HG03457 (cell line): Measurements from ENCODE around the gene QPCT.
"Not testable (repeated sequence)": the region's sequence is repeated elsewhere in the genome, so short reads cannot be mapped to it uniquely, and the experiment has no call there.

Source experiments
- ATAC-seq: cut with Tn5 transposase; IDR thresholded peaks from one replicate; pipeline ENCODE4 v1.9.1; 2021; ENCODE audit warnings: moderate number of reproducible peaks; ENCODE audit not compliant: unreplicated experiment

QPCT gene

DNA sequence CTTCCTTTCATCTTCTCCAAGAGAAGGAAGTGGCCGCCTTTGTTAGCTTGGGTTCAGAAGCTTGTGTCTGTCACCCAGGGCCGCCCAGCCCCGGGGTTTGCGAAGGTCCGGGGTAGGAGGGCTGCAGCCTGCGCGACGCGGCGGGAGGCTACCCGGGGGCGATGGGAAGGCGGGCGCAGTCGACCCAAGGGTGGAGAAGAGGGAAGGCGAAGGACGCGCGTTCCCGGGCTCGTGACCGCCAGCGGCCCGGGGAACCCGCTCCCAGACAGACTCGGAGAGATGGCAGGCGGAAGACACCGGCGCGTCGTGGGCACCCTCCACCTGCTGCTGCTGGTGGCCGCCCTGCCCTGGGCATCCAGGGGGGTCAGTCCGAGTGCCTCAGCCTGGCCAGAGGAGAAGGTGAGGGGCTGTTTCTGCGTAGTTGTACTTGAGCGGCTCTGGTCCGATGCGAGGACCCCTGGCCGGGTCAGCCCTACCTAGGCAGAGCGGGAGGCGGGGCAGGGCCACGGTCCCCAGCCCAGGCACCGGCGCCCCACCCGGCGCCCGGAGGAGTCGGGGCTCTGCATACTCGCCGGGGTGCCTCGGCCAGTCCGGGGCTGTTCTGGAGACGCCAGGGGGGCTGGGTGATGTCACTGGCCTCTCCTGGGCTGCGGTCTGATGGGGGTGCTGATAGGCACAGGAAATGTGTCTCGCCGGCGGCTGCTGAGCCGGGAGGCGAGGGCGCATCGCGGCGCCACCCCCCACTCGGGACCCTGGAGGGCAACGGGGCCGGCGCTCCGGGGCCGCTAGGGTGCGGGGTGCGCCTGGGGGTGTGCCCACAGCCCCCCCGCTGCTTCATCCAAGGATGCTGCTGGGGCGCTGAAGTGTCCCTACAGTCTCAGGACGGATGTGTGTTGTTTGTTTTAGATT lies at the start of gene QPCT:
Gene QPCT (plus strand): TSS at position 178 of the 909 bp plus-strand sequence. CDS start 102 bp downstream, at position 280.
- ATAC-seq = no peak

DNA sequence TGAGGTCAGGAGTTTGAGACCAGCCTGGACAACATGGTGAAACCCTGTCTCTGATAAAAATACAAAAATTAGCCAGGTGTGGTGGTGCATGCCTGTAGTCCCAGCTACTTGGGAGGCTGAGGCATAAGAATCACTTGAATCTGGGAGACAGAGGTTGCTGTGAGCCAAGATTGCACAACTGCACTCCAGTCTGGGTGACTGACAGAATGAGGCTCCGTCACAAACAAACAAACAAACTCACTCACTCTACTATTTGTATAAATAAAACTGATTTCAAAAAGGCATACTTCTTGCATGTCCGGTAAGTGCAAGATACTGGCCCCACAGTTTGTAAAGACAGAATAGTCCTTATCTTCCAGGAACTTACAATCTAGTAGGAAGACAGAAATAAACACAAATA lies 49.6 kb upstream of the QPCT start:
- not testable (repeated sequence) for ATAC-seq

DNA sequence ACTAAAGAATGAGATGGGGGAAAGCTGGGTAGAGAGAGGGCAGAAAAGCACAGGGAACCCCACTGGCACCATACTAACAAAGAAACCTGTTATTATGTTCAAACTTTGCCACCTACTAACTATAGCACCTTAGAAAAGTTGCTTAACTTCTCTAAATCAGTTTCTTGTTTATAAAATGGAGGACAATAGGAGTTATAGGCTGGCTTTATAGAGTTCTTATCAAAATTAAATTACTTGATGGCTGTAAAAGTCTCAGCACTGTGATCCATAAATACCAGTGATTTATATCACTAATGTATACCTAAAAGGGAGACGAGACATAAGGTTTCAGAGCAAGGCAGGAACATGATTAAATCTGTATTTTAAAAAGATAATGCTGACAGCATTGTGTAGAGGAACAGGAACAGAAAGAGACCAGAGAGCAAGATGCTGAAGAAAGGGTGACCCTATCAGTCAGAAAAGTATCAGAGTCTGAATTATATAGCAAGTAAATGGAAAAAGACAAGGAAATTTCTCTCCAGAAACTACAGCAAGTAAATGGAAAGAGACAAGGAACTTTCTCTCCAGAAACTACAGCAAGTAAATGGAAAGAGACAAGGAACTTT lies 48.9 kb upstream of the QPCT start:
- ATAC-seq = no peak

DNA sequence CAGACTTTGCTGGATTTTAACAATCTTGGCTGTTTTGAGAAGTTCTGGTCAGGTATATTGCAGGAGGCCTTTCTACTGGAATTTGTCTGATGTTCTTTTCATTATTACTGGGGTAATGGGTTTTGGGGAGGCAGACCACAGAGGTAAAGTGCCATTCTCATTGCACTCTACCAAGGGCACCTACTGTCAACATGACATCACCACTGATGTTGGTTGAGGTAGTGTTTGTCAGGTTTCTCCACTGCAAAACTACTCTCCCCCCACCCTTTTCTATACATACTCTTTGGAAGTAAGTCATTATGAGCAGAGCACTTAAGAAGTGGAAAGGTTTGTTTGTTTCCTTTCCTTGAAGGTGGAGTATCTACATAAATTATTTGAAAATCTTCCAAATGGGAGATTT lies 46.8 kb upstream of the QPCT start:
- no peak for ATAC-seq

DNA sequence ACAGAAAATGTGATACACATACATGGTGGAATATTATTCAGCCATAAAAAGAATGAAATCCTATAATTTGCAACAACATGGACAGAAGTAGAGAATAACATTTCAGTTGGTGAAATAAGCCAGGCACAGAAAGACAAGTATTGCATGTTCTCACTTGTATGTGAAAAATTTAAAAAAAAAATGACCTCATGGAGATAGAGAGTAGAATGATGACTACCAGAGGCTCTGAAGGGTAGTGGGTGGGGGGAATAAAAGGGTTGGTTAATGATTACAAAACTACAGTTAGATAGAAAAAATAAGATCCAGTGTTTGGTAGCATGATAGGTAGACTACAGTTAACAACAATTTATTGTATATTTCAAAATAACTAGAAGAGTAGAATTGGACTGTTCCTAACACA lies 44.3 kb upstream of the QPCT start:
- ATAC-seq = no peak

DNA sequence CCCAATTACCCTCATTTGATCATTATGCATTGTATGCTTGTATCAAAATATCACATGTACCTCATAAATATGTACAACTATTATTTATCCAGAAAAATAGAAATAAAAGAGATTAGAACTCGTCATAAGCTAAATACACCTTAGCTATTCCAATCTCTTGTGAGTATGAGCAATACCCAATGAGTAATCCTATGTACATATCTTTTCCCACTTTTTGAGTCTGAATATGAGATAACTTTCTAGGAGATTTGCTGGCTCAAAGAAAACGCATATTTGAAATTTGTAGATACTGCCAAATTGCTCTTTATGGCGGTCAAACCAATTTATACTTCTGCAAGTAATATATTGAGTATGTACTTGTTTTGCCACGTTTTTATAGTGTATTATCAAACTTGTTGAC lies 43.9 kb upstream of the QPCT start:
- no peak for ATAC-seq

DNA sequence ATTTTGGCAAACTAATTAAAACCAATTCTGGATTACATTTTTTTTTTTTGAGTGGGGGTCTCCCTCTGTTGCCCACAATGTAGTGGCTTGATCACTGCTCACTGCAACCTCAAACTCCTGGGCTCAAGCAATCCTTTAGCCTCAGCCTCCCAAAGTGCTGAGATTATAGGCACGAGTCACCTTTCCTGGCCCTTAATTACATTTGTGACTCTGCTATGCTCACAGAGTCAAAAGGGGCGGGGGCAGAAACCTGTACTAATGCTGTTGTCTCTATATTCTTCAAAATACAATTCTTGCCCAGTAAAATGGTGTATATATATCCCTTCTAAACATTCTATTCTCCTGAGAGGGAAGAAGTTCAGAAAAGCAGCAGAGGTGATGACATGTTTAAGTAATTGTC lies 43.0 kb upstream of the QPCT start:
- no peak for ATAC-seq

DNA sequence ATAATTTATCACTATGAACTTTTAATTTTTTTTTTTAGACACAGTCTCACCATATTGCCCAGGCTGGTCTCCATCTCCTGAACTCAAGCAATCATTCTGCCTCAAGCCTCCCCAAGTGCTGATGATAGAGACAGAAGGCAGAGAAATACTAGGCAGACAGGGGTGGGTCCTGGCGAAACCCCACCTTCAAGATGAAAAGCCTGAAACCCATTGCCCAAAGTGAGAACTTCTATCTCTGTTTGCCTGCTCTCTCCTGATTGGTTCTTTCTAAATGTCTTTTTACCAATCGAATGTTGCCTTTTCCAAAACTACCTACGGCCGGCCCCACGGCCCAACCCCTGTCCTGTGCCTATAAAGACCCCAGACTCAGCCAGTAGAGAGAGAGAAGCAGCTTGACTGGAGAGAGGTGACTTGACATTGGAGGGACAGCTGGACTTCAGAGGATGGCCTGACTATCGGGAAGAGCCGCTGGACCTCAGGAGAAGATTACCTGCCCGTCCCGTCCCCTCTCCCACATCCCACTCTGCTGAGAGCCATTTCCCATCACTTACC lies 41.7 kb upstream of the QPCT start:
- ATAC-seq = no peak

DNA sequence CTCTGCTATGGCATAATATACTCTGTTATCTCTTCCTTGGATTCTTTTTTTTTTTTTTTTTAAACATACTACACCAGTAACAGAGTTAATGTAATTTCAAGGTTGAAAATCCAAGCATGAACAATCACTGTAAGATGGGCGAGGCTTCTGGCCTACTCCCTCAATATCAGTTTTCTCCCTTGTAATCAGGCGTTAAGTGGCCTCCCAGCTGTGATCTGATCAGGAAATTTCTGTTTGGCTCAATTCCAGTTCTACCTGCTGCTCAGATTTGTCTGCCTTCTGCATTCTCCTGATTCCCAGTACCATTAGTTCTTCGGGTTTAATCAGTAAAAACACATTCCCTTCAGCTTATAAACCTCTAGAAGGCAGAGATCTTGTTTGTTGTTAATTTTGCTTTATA lies 38.4 kb upstream of the QPCT start:
- ATAC-seq = no peak

DNA sequence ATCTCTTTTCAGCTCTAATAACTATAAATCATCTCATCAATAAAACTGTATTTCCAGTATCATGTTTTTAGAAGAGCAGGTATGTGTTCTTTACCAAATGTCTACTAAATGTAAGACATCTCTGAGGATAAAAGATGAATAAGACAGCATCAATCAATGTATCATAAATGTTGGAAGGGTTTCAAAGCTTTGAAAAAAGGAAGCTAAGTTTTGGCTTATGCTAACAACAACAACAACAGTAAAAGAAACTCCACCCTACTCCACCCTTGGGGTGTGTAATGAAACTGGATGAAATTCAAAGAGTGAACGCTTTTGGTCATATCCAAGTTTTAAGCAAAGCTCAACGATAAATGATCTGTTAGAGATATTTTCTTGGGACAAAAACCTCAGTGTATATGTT lies 36.9 kb upstream of the QPCT start:
- no peak for ATAC-seq

DNA sequence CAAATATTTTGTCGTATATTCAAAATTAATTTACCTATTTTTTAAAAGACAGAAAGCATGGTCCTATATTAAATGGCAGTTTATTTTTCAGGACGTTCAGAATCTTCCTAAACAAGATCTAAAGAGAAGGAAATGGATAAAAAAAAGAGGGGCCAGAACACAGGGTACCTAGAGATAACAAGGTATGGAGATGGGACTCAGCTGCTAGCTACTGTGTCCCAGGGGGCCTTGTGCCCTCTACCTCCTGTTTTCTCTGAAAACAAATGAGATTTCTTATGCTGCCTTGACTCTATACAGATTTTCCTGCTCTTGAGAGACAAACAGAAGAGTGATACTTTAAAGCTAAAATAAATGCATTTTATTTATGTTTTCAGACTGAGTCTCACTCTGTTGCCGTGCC lies 29.1 kb upstream of the QPCT start:
- no peak for ATAC-seq

DNA sequence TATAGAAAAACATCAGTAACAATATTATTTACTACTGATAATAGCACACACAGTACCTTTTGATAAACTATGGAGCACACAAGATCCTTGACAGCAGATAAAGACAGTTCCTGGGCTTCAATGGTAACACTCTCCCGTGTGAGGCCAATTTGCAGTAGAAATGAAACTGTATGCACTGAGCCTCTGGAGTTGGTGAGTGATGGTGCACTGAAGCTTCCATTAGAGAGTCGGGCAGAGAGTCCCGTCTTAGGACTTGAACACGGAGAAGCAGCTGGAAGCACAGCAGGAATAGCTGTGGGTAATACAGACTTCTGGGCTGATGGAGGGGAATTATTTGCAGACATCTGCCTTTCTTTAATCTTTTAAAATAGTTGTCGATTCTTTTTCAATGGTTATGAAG lies 28.2 kb upstream of the QPCT start:
- no peak for ATAC-seq

DNA sequence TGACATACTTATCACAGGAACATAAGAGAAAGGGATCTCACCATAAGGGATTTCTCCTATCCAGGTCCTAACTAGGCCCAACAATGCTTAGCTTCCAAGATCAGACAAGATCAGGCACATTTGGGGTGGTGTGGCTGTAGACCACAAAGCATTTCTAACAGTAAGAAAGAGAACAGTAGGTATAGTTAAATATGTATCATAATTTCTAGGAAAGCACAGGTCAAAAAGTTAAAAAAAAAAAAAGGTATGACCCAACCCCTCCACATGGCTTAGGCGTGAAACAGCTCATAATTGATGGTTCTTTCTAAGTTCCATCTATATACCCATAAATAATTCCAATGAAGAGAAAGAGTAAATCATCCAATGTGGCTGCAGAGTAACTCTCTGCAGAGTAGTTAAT lies 26.7 kb upstream of the QPCT start:
- ATAC-seq = no peak

DNA sequence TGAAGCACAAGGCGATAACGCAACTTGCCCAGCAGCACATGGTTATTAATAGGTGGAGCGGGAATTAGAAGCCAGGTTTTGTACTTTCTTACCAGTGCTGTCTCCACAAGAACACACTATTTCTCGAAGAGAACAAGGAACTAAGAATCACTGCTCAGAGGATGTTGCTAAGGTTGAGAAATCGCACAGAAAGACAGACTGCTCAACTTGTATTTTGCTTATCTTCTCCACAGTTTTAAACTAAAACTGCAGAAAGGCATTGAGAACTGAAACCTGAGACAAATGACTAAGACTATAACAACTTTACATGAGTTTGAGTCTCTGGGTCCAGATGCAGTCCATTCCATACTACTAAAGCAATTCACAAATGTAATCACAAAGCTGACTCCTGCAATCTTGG lies 26.0 kb upstream of the QPCT start:
- ATAC-seq = no peak

DNA sequence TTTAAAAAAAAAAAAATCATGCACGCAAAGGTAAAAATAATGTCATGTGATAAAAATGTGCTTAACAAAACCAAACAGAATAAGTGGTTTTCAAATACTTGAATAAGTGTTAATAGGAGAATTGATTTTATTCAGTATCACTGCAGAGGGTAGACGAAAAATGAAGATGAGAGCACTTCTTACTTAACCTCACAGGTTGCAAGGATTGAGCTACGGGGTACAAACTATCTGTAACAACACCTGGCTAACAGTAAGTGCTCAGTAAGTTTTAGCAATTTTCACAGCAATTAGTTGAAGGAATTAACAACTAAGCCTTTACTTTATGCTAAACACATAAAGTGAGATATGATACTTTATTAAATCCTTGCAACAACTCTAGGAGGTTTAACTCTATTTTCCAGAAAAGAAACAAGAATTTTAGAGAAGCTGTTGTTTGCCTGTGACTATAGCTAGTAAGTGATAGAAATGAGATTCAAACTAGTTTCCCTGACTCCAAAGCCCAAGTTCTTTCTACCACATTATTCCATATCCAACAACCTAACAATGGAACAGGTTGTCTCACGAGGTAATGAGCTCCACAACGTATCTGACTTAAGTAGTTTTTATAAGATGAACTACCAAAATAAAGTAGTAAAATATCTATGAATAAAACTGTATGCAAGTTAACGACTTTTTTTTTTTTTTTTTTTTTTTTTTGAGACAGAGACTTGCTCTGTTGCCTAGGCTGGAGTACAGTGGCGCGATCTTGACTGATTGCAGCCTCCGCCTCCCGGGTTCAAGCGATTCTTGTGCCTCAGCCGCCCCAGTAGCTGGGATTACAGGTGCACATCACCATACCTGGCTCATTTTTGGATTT lies 24.4 kb upstream of the QPCT start:
- no peak for ATAC-seq

DNA sequence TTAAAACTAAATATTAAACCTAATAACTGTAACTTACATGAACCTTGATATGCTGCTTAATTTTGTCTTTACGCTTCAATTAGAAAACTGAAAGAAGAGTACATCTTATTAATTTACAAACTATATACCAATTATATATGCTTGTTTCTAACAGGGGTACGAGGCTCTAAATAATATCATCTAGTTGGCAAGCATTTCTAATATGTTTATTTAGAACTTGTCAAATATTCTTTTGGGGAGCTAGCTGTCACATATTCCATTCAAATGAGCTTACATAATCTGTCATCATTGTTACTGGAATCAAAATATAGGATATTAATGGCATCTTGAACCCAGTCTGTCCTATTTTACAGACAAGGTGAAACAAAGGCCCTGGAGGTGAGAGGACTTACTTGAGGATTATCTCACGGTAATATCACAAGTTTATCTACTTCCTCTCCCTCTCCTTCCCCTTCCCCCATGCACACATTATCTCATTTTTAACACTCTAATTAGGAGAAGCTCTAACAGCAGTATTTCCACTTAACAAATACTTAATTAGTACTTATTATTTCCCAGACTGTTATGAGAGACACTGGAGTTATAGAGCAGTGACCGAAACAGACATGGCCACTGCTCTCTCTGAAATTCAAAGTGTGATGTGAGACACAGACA lies 23.3 kb upstream of the QPCT start:
- no peak for ATAC-seq

DNA sequence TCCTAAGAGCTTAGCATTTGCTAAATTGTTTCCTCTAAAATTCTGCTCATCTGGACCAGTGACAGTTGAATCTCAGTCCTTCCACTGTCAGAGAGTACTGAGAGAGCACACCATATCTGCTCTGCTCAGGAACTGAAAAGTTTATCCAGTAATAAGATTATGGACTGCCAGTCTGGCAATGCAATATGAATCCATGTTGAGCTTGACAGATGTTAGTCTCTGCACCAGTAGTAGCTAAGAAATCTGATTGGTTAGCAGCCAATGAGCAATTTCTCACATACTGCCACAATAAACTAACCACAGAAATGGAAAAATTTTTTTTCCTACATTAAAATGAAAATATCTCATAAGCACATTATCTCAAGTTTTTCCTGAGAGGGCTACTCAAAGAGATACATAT lies 22.1 kb upstream of the QPCT start:
- no peak for ATAC-seq

DNA sequence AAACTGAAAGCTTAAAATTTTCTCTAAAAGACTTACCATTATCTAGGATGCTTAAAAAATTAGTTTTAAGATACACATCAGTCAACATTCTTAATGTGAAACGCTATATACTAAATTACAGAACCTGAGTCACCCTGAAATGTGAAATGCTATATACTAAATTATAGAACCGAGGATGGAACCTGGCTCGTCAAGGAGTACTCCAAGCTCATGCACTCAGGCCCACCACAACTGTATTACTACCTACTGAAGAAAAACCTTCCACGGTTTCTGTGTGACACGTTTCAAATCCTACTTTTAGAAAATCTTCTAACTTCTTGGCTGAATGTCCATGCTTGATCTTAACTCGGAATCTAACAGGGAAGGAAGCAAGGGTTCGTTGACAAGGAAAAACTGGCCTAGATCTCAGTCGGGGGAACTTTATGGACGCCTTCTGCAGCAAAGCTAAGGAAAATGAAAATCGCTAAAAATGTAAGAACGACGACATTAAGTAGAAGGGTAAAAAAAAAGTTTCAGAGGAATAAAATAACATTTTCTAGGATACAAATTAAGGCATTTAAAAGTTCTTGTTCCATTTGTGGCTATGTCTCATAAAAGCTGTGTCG lies 21.2 kb upstream of the QPCT start:
- ATAC-seq = no peak

DNA sequence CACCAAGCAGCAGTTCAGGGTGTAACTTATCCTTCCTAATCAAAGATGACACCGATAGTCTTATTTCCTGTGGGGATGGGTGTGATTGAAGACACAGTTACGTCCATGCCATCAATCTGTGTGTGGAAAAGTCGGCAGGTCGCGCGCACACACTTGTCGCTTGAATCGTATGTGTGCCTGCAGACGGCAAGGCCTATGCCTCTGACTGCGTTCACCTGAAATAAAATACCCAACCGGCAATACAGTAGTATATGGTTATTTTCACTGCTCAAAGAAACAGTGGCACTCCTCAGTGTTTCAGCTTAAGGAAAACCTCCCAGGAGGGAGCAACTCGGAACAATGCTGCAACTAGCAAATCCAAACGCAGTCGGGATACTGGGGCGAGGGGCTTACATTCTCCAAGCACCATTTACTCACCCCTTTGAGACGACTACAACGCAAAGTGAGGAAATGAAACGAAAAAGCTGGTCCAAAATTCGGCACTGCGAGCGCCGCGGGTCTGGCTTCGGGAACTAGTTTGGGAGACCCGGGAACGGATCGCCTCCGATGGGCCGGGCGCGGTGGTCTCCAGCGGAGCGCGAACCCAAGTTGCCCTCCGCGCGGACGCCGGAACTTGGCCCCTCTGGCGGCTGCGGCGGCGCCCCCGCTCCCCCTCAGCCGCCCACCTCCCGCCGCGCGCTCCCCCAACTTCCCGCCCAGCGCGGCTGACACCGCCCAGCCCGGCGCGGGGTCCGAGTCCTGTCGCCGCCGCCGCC lies 20.5 kb upstream of the QPCT start:
- ATAC-seq = peak; percentile 6

DNA sequence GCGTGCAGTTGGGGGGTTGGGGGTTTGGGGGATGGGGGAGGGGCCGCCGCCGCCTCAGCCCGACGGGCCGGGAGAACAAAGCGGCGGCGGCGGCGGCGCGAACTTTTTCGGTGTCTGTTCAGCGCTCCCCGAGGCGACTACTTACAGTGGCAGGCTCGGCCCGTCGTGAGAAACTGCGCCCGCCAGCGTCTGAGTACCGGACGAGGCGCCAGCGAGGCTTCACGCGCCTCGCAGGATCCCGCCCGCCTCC lies 20.0 kb upstream of the QPCT start:
- ATAC-seq = peak; percentile 45
